Measurements from ENCODE around the gene ST6GAL1. TPM values are rescaled to one million over a fixed set of nuclear protein-coding genes. Genes with fewer than 3 reads are reported as not detected.

ST6GAL1 gene
- polyA plus RNA-seq, 3 donors = 19.0 to 24.4 (median 20.5) TPM

- peaks cover 44 to 46% of the 10 kb centered on the region in 2 donors for H3K36me3 Mint-ChIP-seq
- no peak for DNase-seq
- peaks cover 0 to 2% (median 0%) of the 10 kb centered on the region in 7 donors for H3K9me3 Mint-ChIP-seq
- no peak overlapping the region for H3K4me3 ChIP-seq (replicated peaks in 1 of 3; ENCODE audit: low read depth in 2 of 3, low read length in 3 of 3)
- no peaks in the 10 kb centered on the region for H3K9me3 ChIP-seq (replicated peaks in 1 of 2; ENCODE audit: control insufficient read depth in 1 of 2, insufficient read depth in 1 of 2, low read length in 2 of 2)
- no peak overlapping the region for H3K4me3 Mint-ChIP-seq
- peaks cover 32 to 52% of the 10 kb centered on the region in 2 donors for H3K36me3 ChIP-seq (replicated peaks in 1 of 2; ENCODE audit: control insufficient read depth in 1 of 2, insufficient read depth in 2 of 2, low read length in 2 of 2)
- H3K27ac Mint-ChIP-seq = peak overlapping the region in 2 of 7 donors; percentile 4 to 23
- no peak overlapping the region for H3K27ac ChIP-seq (ENCODE audit: low read depth in 1 of 2, low read length in 2 of 2)
- H3K79me2 ChIP-seq (ENCODE audit: insufficient read depth, low read length) = no peaks in the 10 kb centered on the region
- no peaks in the 10 kb centered on the region for H4K20me1 ChIP-seq (ENCODE audit: insufficient read depth, low read length)
- intact Hi-C loops (cut with micrococcal nuclease) = no loop called here
- no peak overlapping the region for H2AFZ ChIP-seq (ENCODE audit: insufficient read depth, low read depth, low read length, poor library complexity, severe bottlenecking)
- WGBS (ENCODE audit: insufficient coverage) = 100% methylated on average over 1 of the region's 8 CpGs
- no peak for TF ChIP-seq CTCF (IDR thresholded peaks at IDR 0.05)
- H3K4me1 Mint-ChIP-seq = peaks cover 12% of the 10 kb centered on the region
- H3K4me1 ChIP-seq (ENCODE audit: control insufficient read depth in 1 of 2, insufficient read depth in 2 of 2, low read length in 2 of 2) = peaks cover 9 to 11% of the 10 kb centered on the region in 2 donors
- no peak overlapping the region for H3K4me2 ChIP-seq (replicated peaks; ENCODE audit: extremely low read depth, low read length, poor library complexity, severe bottlenecking)
- H3K27me3 Mint-ChIP-seq (ENCODE audit: low read depth in 3 of 3) = peaks cover 0 to 8% (median 0%) of the 10 kb centered on the region in 3 donors
- H3K27me3 ChIP-seq (ENCODE audit: control insufficient read depth in 2 of 2, insufficient read depth in 2 of 2, low read length in 2 of 2) = no peaks in the 10 kb centered on the region
- no peak overlapping the region for H3K9ac ChIP-seq (ENCODE audit: insufficient read depth, low read length, poor library complexity, severe bottlenecking)
Measured at GRCh38 chr3:187079090-187080022, 149.0 kb downstream of the ST6GAL1 start.

GRCh38 chr3:187080799-187081450 is 150.6 kb downstream of the ST6GAL1 start:
- Histone ChIP-seq H4K20me1 (ENCODE audit: insufficient read depth, low read length) (no peaks in the 10 kb centered on the region), H3K4me3 (replicated peaks in 1 of 3; ENCODE audit: low read depth in 2 of 3, low read length in 3 of 3) (no peak overlapping the region), H3K4me2 (replicated peaks; ENCODE audit: extremely low read depth, low read length, poor library complexity, severe bottlenecking) (no peak overlapping the region), H3K9me3 (replicated peaks in 1 of 2; ENCODE audit: control insufficient read depth in 1 of 2, insufficient read depth in 1 of 2, low read length in 2 of 2) (no peaks in the 10 kb centered on the region), H3K36me3 (replicated peaks in 1 of 2; ENCODE audit: control insufficient read depth in 1 of 2, insufficient read depth in 2 of 2, low read length in 2 of 2) (peaks cover 17 to 36% of the 10 kb centered on the region in 2 donors), H3K79me2 (ENCODE audit: insufficient read depth, low read length) (no peaks in the 10 kb centered on the region), H3K27me3 (ENCODE audit: control insufficient read depth in 2 of 2, insufficient read depth in 2 of 2, low read length in 2 of 2) (no peaks in the 10 kb centered on the region), H3K9ac (ENCODE audit: insufficient read depth, low read length, poor library complexity, severe bottlenecking) (no peak overlapping the region), H3K27ac (ENCODE audit: low read depth in 1 of 2, low read length in 2 of 2) (no peak overlapping the region), H2AFZ (ENCODE audit: insufficient read depth, low read depth, low read length, poor library complexity, severe bottlenecking) (no peak overlapping the region), H3K4me1 (ENCODE audit: control insufficient read depth in 1 of 2, insufficient read depth in 2 of 2, low read length in 2 of 2) (peaks cover 9 to 11% of the 10 kb centered on the region in 2 donors)
- H3K27ac Mint-ChIP-seq = peak overlapping the region in 1 of 7 donors; percentile 46
- WGBS (ENCODE audit: insufficient coverage) = 90% methylated on average over 9 of the region's 13 CpGs
- H3K27me3 Mint-ChIP-seq (ENCODE audit: low read depth in 3 of 3) = peaks cover 0 to 8% (median 0%) of the 10 kb centered on the region in 3 donors
- no peak for DNase-seq
- H3K4me3 Mint-ChIP-seq = no peak overlapping the region
- peaks cover 12% of the 10 kb centered on the region for H3K4me1 Mint-ChIP-seq
- H3K9me3 Mint-ChIP-seq = peaks cover 0 to 2% (median 0%) of the 10 kb centered on the region in 7 donors
- intact Hi-C loops (cut with micrococcal nuclease) = no loop called here
- no peak for TF ChIP-seq CTCF (IDR thresholded peaks at IDR 0.05)
- peaks cover 29 to 32% of the 10 kb centered on the region in 2 donors for H3K36me3 Mint-ChIP-seq
